ENCODE data around the gene RNF13. TPM values are rescaled to one million over a fixed set of nuclear protein-coding genes. Genes with fewer than 3 reads are reported as not detected.

RNF13 gene
- total and polyA plus RNA-seq, 2 donors (not counting 1 experiment from before 2014, with no cell fraction given) = 38.0 to 86.5 TPM

GRCh38 chr3:149983628-149984027, 170.6 kb downstream of the RNF13 start:
- ChIA-PET POLR2A (interaction anchor here (0.6 kb wide), 1 partner anchor 20 kb away, joined by 5 read pairs; no protein-coding TSS in a partner anchor), CTCF (interaction anchor here (1.5 kb wide), 1 partner anchor 17 kb away, joined by 6 read pairs; no protein-coding TSS in a partner anchor)
- no peak overlapping the region for H3K9ac ChIP-seq (ENCODE audit: low read length)
- no peaks in the 10 kb centered on the region for H3K9me3 Mint-ChIP-seq (ENCODE audit: insufficient read depth)
- H4K20me1 ChIP-seq (ENCODE audit: control insufficient read depth, insufficient read depth, low read length, poor library complexity, severe bottlenecking) = no peaks in the 10 kb centered on the region
- ATAC-seq (ENCODE audit: low read depth) = no peak
- no peak overlapping the region for H3K4me2 ChIP-seq (replicated peaks; ENCODE audit: low read depth, low read length, poor library complexity, severe bottlenecking)
- H3K9me3 ChIP-seq (ENCODE audit: control extremely low read depth in 1 of 3, control insufficient read depth in 2 of 3, insufficient read depth in 1 of 3, low read length in 2 of 3) = no peaks in the 10 kb centered on the region
- H3K27ac Mint-ChIP-seq = no peak overlapping the region
- no peaks in the 10 kb centered on the region for H3K4me1 Mint-ChIP-seq
- no peak overlapping the region for H3K4me3 ChIP-seq (ENCODE audit: control extremely low read depth in 1 of 5, extremely low read depth in 1 of 5, insufficient read depth in 1 of 5, low read depth in 2 of 5, low read length in 4 of 5)
- peaks cover 15% of the 10 kb centered on the region for H3K27me3 Mint-ChIP-seq
- DNase-seq = no peak
- no peaks in the 10 kb centered on the region for H3K4me1 ChIP-seq (ENCODE audit: control insufficient read depth in 2 of 2, insufficient read depth in 2 of 2, low read length in 2 of 2)
- intact Hi-C loops (cut with micrococcal nuclease) = no loop called here
- peaks cover 0 to 3% (median 0%) of the 10 kb centered on the region in 4 experiments for H3K27me3 ChIP-seq (replicated peaks in 1 of 4; ENCODE audit: control extremely low read depth in 1 of 4, control insufficient read depth in 3 of 4, insufficient read depth in 4 of 4, low read length in 3 of 4)
- no peak overlapping the region for H2AFZ ChIP-seq (ENCODE audit: insufficient read depth, low read depth, low read length, poor library complexity, severe bottlenecking)
- H3K36me3 ChIP-seq (replicated peaks in 1 of 2; ENCODE audit: control extremely low read depth in 1 of 2, control insufficient read depth in 1 of 2, extremely low read depth in 1 of 2, insufficient read depth in 2 of 2, low read length in 1 of 2) = no peaks in the 10 kb centered on the region
- no peak overlapping the region for H3K27ac ChIP-seq (ENCODE audit: low read length in 2 of 2)
- no peaks in the 10 kb centered on the region for H3K79me2 ChIP-seq (ENCODE audit: control insufficient read depth, insufficient read depth, low read length)
- no peak overlapping the region for H3K4me3 Mint-ChIP-seq
- TF ChIP-seq CTCF (IDR thresholded peaks at IDR 0.05) = no peak
- no peak for TF ChIP-seq EZH2 (IDR thresholded peaks at IDR 0.05; ENCODE audit: borderline replicate concordance, insufficient read depth, low read depth, low read length, poor library complexity, severe bottlenecking)
- WGBS (ENCODE audit: insufficient coverage) = 100% methylated on average over 2 of the region's 4 CpGs

GRCh38 chr3:149989307-149989706, 176.3 kb downstream of the RNF13 start:
- Mint-ChIP-seq H3K4me3 (no peak overlapping the region), H3K4me1 (no peaks in the 10 kb centered on the region), H3K27ac (no peak overlapping the region), H3K9me3 (ENCODE audit: insufficient read depth) (no peaks in the 10 kb centered on the region), H3K27me3 (peaks cover 29% of the 10 kb centered on the region)
- Histone ChIP-seq H3K36me3 (replicated peaks in 1 of 2; ENCODE audit: control extremely low read depth in 1 of 2, control insufficient read depth in 1 of 2, extremely low read depth in 1 of 2, insufficient read depth in 2 of 2, low read length in 1 of 2) (no peaks in the 10 kb centered on the region), H3K27ac (ENCODE audit: low read length in 2 of 2) (no peak overlapping the region), H3K27me3 (replicated peaks in 1 of 4; ENCODE audit: control extremely low read depth in 1 of 4, control insufficient read depth in 3 of 4, insufficient read depth in 4 of 4, low read length in 3 of 4) (peaks cover 0 to 3% (median 0%) of the 10 kb centered on the region in 4 experiments), H3K4me3 (ENCODE audit: control extremely low read depth in 1 of 5, extremely low read depth in 1 of 5, insufficient read depth in 1 of 5, low read depth in 2 of 5, low read length in 4 of 5) (no peak overlapping the region), H3K9ac (ENCODE audit: low read length) (no peak overlapping the region), H3K79me2 (ENCODE audit: control insufficient read depth, insufficient read depth, low read length) (no peaks in the 10 kb centered on the region), H3K4me2 (replicated peaks; ENCODE audit: low read depth, low read length, poor library complexity, severe bottlenecking) (no peak overlapping the region), H3K9me3 (ENCODE audit: control extremely low read depth in 1 of 3, control insufficient read depth in 2 of 3, insufficient read depth in 1 of 3, low read length in 2 of 3) (peaks cover 0 to 15% (median 0%) of the 10 kb centered on the region in 3 donors), H4K20me1 (ENCODE audit: control insufficient read depth, insufficient read depth, low read length, poor library complexity, severe bottlenecking) (no peaks in the 10 kb centered on the region), H3K4me1 (ENCODE audit: control insufficient read depth in 2 of 2, insufficient read depth in 2 of 2, low read length in 2 of 2) (no peaks in the 10 kb centered on the region), H2AFZ (ENCODE audit: insufficient read depth, low read depth, low read length, poor library complexity, severe bottlenecking) (no peak overlapping the region)
- DNase-seq (no peak), ATAC-seq (ENCODE audit: low read depth) (no peak)
- intact Hi-C loops (cut with micrococcal nuclease) = no loop called here
- TF ChIP-seq CTCF (IDR thresholded peaks at IDR 0.05) = no peak
- TF ChIP-seq EZH2 (IDR thresholded peaks at IDR 0.05; ENCODE audit: borderline replicate concordance, insufficient read depth, low read depth, low read length, poor library complexity, severe bottlenecking) = no peak
- ChIA-PET CTCF (no interaction called here), POLR2A (no interaction called here)
- WGBS (ENCODE audit: insufficient coverage) = no CpG with 5 or more reads among the region's 2 CpGs
